HG03439 (cell line): ENCODE data around the gene OR2A5.
"Not testable (repeated sequence)": the region's sequence is repeated elsewhere in the genome, so short reads cannot be mapped to it uniquely, and the experiment has no call there.

Experiments
- ATAC-seq: cut with Tn5 transposase; IDR thresholded peaks from one replicate; pipeline ENCODE4 v1.9.1; 2021; ENCODE audit warnings: mild to moderate bottlenecking, moderate library complexity; ENCODE audit not compliant: unreplicated experiment

Gene OR2A5

GRCh38 chr7:144032985-144033709, 15.6 kb upstream of the OR2A5 start:
- no peak for ATAC-seq

- ATAC-seq, result no peak
Measured at GRCh38 chr7:144035385-144035784, 13.4 kb upstream of the OR2A5 start.

- ATAC-seq, result no peak
Measured at GRCh38 chr7:144036302-144036885, 12.4 kb upstream of the OR2A5 start.

- ATAC-seq, result no peak
Measured at GRCh38 chr7:144037414-144038035, 11.2 kb upstream of the OR2A5 start.

- ATAC-seq, result no peak
Measured at GRCh38 chr7:144038887-144039286, 9.9 kb upstream of the OR2A5 start.

GRCh38 chr7:144049491-144049890, 743 bp downstream of the OR2A5 start:
- no peak for ATAC-seq

- ATAC-seq, result no peak
Measured at GRCh38 chr7:144050093-144050492, 1.3 kb downstream of the OR2A5 start.

- ATAC-seq, result not testable (repeated sequence)
Measured at GRCh38 chr7:144050884-144051283, 2.1 kb downstream of the OR2A5 start.

GRCh38 chr7:144057954-144058353, 9.2 kb downstream of the OR2A5 start:
- ATAC-seq, result no peak

GRCh38 chr7:144063710-144064109, 15.0 kb downstream of the OR2A5 start:
- no peak for ATAC-seq

- ATAC-seq, result no peak
Measured at GRCh38 chr7:144069511-144069910, 20.8 kb downstream of the OR2A5 start, which contains the start of gene OR2A25. TSS of gene OR2A25 (plus strand) at chr7:144069811. CDS start at chr7:144074220, 4,409 bp downstream.

GRCh38 chr7:144069953-144070352, 21.2 kb downstream of the OR2A5 start:
- ATAC-seq, result no peak

- no peak for ATAC-seq
Measured at GRCh38 chr7:144074374-144074773, 25.6 kb downstream of the OR2A5 start.

- ATAC-seq, result no peak
Measured at GRCh38 chr7:144085978-144086377, 37.2 kb downstream of the OR2A5 start, which contains the start of gene OR2A12. TSS of gene OR2A12 (plus strand) at chr7:144086278. CDS start at chr7:144095108, 8,830 bp downstream.

GRCh38 chr7:144086730-144087129, 38.0 kb downstream of the OR2A5 start:
- no peak for ATAC-seq

- no peak for ATAC-seq
Measured at GRCh38 chr7:144087230-144087629, 38.5 kb downstream of the OR2A5 start.

- ATAC-seq, result no peak
Measured at GRCh38 chr7:144090667-144091066, 41.9 kb downstream of the OR2A5 start.

GRCh38 chr7:144098776-144099175, 50.0 kb downstream of the OR2A5 start:
- ATAC-seq, result no peak

- ATAC-seq, result no peak
Measured at GRCh38 chr7:144100607-144101006, 51.9 kb downstream of the OR2A5 start.

GRCh38 chr7:144102041-144102440, 53.3 kb downstream of the OR2A5 start:
- no peak for ATAC-seq

- no peak for ATAC-seq
Measured at GRCh38 chr7:144105211-144105610, 56.5 kb downstream of the OR2A5 start.
